ENCODE data around the gene EBI3. TPM values are rescaled to one million over a fixed set of nuclear protein-coding genes. Genes with fewer than 3 reads are reported as not detected.

The EBI3 gene
- polyA plus RNA-seq, 1 donor (not counting 4 experiments of a cell fraction or from before 2014, with no cell fraction given), result 0.05 TPM

GRCh38 chr19:4210166-4210731 lies 19.1 kb upstream of the EBI3 start:
- TF ChIP-seq CTCF (optimal IDR thresholded peaks at IDR 0.05 in 1 of 3, IDR thresholded peaks at IDR 0.05 in 1 of 3, conservative IDR thresholded peaks at IDR 0.05 in 1 of 3; ENCODE audit: extremely low read depth in 1 of 3, insufficient read depth in 2 of 3, low read length in 3 of 3) (no peak), EZH2 (IDR thresholded peaks at IDR 0.05; ENCODE audit: low read length) (no peak)

GRCh38 chr19:4213116-4213515 lies 16.2 kb upstream of the EBI3 start:
- no peak for FAIRE-seq
- H3K9me3 ChIP-seq (ENCODE audit: control insufficient read depth, low read depth, low read length), result peaks cover 4% of the 10 kb centered on the region

More at GRCh38 chr19:4210166-4210731, 19.1 kb upstream of the EBI3 start:
- no peak for FAIRE-seq
- Histone ChIP-seq H3K27me3 (ENCODE audit: control insufficient read depth, extremely low read depth, insufficient read depth, low read length) (peaks cover 3% of the 10 kb centered on the region), H3K9me1 (ENCODE audit: control insufficient read depth, extremely low read depth, insufficient read depth, low read length) (no peaks in the 10 kb centered on the region), H3K4me3 (ENCODE audit: control insufficient read depth in 2 of 3, extremely low read depth in 1 of 3, insufficient read depth in 2 of 3, low read depth in 1 of 3, low read length in 3 of 3) (no peak overlapping the region), H3K9me3 (ENCODE audit: control insufficient read depth, low read depth, low read length) (no peaks in the 10 kb centered on the region), H3K9ac (ENCODE audit: control insufficient read depth, extremely low read depth, insufficient read depth, low read length) (no peak overlapping the region), H3K4me1 (ENCODE audit: control insufficient read depth, extremely low read depth, insufficient read depth, low read length) (no peaks in the 10 kb centered on the region), H4K20me1 (ENCODE audit: control insufficient read depth, extremely low read depth, insufficient read depth, low read length) (no peaks in the 10 kb centered on the region), H3K4me2 (ENCODE audit: control insufficient read depth, extremely low read depth, insufficient read depth, low read depth, low read length) (no peak overlapping the region), H3K27ac (ENCODE audit: control insufficient read depth, insufficient read depth, low read length) (no peak overlapping the region), H3K79me2 (ENCODE audit: control insufficient read depth, insufficient read depth, low read length) (no peaks in the 10 kb centered on the region), H3K36me3 (ENCODE audit: control insufficient read depth in 2 of 2, extremely low read depth in 1 of 2, insufficient read depth in 2 of 2, low read length in 2 of 2) (no peaks in the 10 kb centered on the region), H2AFZ (ENCODE audit: control insufficient read depth, low read length) (no peak overlapping the region)
- dilution Hi-C loops (cut with MboI; ENCODE audit: extremely low pct_ligation_motif_present, low sequenced_read_pairs), result no loop called here
- DNase-seq (ENCODE audit: low read depth, low spot score), result no peak

More at GRCh38 chr19:4213116-4213515, 16.2 kb upstream of the EBI3 start:
- no peak overlapping the region for H2AFZ ChIP-seq (ENCODE audit: control insufficient read depth, low read length)
- no peaks in the 10 kb centered on the region for H3K9me1 ChIP-seq (ENCODE audit: control insufficient read depth, extremely low read depth, insufficient read depth, low read length)
- H3K4me1 ChIP-seq (ENCODE audit: control insufficient read depth, extremely low read depth, insufficient read depth, low read length), result no peaks in the 10 kb centered on the region
- dilution Hi-C loops (cut with MboI; ENCODE audit: extremely low pct_ligation_motif_present, low sequenced_read_pairs), result no loop called here
- no peaks in the 10 kb centered on the region for H3K36me3 ChIP-seq (ENCODE audit: control insufficient read depth in 2 of 2, extremely low read depth in 1 of 2, insufficient read depth in 2 of 2, low read length in 2 of 2)
- H3K9ac ChIP-seq (ENCODE audit: control insufficient read depth, extremely low read depth, insufficient read depth, low read length), result no peak overlapping the region
- H4K20me1 ChIP-seq (ENCODE audit: control insufficient read depth, extremely low read depth, insufficient read depth, low read length), result no peaks in the 10 kb centered on the region
- no peak overlapping the region for H3K4me3 ChIP-seq (ENCODE audit: control insufficient read depth in 2 of 3, extremely low read depth in 1 of 3, insufficient read depth in 2 of 3, low read depth in 1 of 3, low read length in 3 of 3)
- no peak for TF ChIP-seq CTCF (optimal IDR thresholded peaks at IDR 0.05 in 1 of 3, IDR thresholded peaks at IDR 0.05 in 1 of 3, conservative IDR thresholded peaks at IDR 0.05 in 1 of 3; ENCODE audit: extremely low read depth in 1 of 3, insufficient read depth in 2 of 3, low read length in 3 of 3)
- TF ChIP-seq EZH2 (IDR thresholded peaks at IDR 0.05; ENCODE audit: low read length), result no peak
- no peak for DNase-seq (ENCODE audit: low read depth, low spot score)
- H3K27ac ChIP-seq (ENCODE audit: control insufficient read depth, insufficient read depth, low read length), result no peak overlapping the region
- no peak overlapping the region for H3K4me2 ChIP-seq (ENCODE audit: control insufficient read depth, extremely low read depth, insufficient read depth, low read depth, low read length)
- H3K27me3 ChIP-seq (ENCODE audit: control insufficient read depth, extremely low read depth, insufficient read depth, low read length), result peaks cover 8% of the 10 kb centered on the region
- H3K79me2 ChIP-seq (ENCODE audit: control insufficient read depth, insufficient read depth, low read length), result no peaks in the 10 kb centered on the region
